Measurements from ENCODE around the gene LTC4S. TPM values are rescaled to one million over a fixed set of nuclear protein-coding genes. Genes with fewer than 3 reads are reported as not detected.
A peak's percentile ranks its signal among the peaks of the same experiment; 100 is the strongest.

LTC4S gene
- total RNA-seq, 6 donors from 2014 or later, result 6.7 to 33.1 (median 21.3) TPM

- no peak for DNase-seq
- Histone ChIP-seq H3K36me3 (peaks cover 40 to 58% (median 48%) of the 10 kb centered on the region in 4 donors), H3K27me3 (no peaks in the 10 kb centered on the region), H3K27ac (peak overlapping the region; percentile 98 to 100 (median 99)), H3K4me3 (peak overlapping the region; percentile 66 to 99 (median 86)), H3K4me1 (peaks cover 56 to 77% (median 65%) of the 10 kb centered on the region in 4 donors), H3K9me3 (no peaks in the 10 kb centered on the region)
- no peak for ATAC-seq (ENCODE audit: low FRiP score in 2 of 2)
- 53 to 58% methylated on average over 4 to 8 of the region's 8 CpGs for WGBS, 2 donors
- TF ChIP-seq POLR2A (IDR thresholded peaks at IDR 0.05) (no peak), EP300 (IDR thresholded peaks at IDR 0.05) (no peak), POLR2AphosphoS5 (IDR thresholded peaks at IDR 0.05) (no peak), CTCF (IDR thresholded peaks at IDR 0.05) (no peak)
These were observed 28.7 kb downstream of the LTC4S start for GRCh38 chr5:179822444-179822990.

GRCh38 chr5:179823937-179824744 is 30.4 kb downstream of the LTC4S start:
- no peak for TF ChIP-seq POLR2A (IDR thresholded peaks at IDR 0.05)
- TF ChIP-seq POLR2AphosphoS5 (IDR thresholded peaks at IDR 0.05), result no peak
- TF ChIP-seq CTCF (IDR thresholded peaks at IDR 0.05), result no peak
- no peak for TF ChIP-seq EP300 (IDR thresholded peaks at IDR 0.05)
- Histone ChIP-seq H3K36me3 (peaks cover 51 to 74% (median 63%) of the 10 kb centered on the region in 4 donors), H3K4me1 (peaks cover 47 to 74% (median 60%) of the 10 kb centered on the region in 4 donors), H3K4me3 (peak overlapping the region in 3 of 4 donors; percentile 4 to 99 (median 8)), H3K27me3 (no peaks in the 10 kb centered on the region), H3K9me3 (no peaks in the 10 kb centered on the region), H3K27ac (peak overlapping the region in 3 of 4 donors; percentile 4 to 46 (median 26))
- DNase-seq (peak in 1 of 2 donors; percentile 68), ATAC-seq (ENCODE audit: low FRiP score in 2 of 2) (no peak)
- WGBS, 2 donors, result 84 to 91% methylated on average over 10 to 22 of the region's 22 CpGs

- no peak for TF ChIP-seq EP300 (IDR thresholded peaks at IDR 0.05)
- no peak for TF ChIP-seq POLR2AphosphoS5 (IDR thresholded peaks at IDR 0.05)
- TF ChIP-seq POLR2A (IDR thresholded peaks at IDR 0.05), result no peak
- no peak for TF ChIP-seq CTCF (IDR thresholded peaks at IDR 0.05)
- DNase-seq, result no peak
- 88 to 98% methylated on average over 3 of the region's 3 CpGs for WGBS, 2 donors
- H3K4me3 ChIP-seq, result peak overlapping the region in 1 of 4 donors; percentile 99
- H3K4me1 ChIP-seq, result peaks cover 41 to 69% (median 54%) of the 10 kb centered on the region in 4 donors
- H3K27me3 ChIP-seq, result no peaks in the 10 kb centered on the region
- peaks cover 57 to 80% (median 68%) of the 10 kb centered on the region in 4 donors for H3K36me3 ChIP-seq
- H3K27ac ChIP-seq, result peak overlapping the region in 1 of 4 donors; percentile 46
- ATAC-seq (ENCODE audit: low FRiP score in 2 of 2), result no peak
- H3K9me3 ChIP-seq, result no peaks in the 10 kb centered on the region
These were observed 30.9 kb downstream of the LTC4S start for GRCh38 chr5:179824745-179825112.

GRCh38 chr5:179825655-179826182 is 31.9 kb downstream of the LTC4S start:
- WGBS, 2 donors, result 82 to 85% methylated on average over 13 of the region's 13 CpGs
- Histone ChIP-seq H3K27ac (peak overlapping the region in 1 of 4 donors; percentile 2), H3K27me3 (no peaks in the 10 kb centered on the region), H3K9me3 (no peaks in the 10 kb centered on the region), H3K4me3 (no peak overlapping the region), H3K4me1 (peaks cover 35 to 61% (median 46%) of the 10 kb centered on the region in 4 donors), H3K36me3 (peaks cover 59 to 89% (median 78%) of the 10 kb centered on the region in 4 donors)
- DNase-seq (no peak), ATAC-seq (ENCODE audit: low FRiP score in 2 of 2) (no peak)
- peak in 1 of 6 experiments; percentile 5 for TF ChIP-seq CTCF (IDR thresholded peaks at IDR 0.05)
- no peak for TF ChIP-seq POLR2AphosphoS5 (IDR thresholded peaks at IDR 0.05)
